Neural crest cell (in vitro differentiated cells): ENCODE results near the gene LRCOL1. TPM values are rescaled to one million over a fixed set of nuclear protein-coding genes. Genes with fewer than 3 reads are reported as not detected.

Source experiments
- DNase-seq: peaks from one replicate; pipeline ENCODE4 v3.0.0; 2021; ENCODE audit warnings: low read depth, mixed read lengths, low spot score
- H3K27ac Mint-ChIP-seq: one replicate; pipeline ENCODE4 v1.8.0; 2021; ENCODE audit warnings: mild to moderate bottlenecking, mixed read lengths; ENCODE audit not compliant: unreplicated experiment
- H3K27me3 Mint-ChIP-seq: 2 replicates; pipeline ENCODE4 v1.8.0; 2021; ENCODE audit warnings: low read depth, mild to moderate bottlenecking, mixed read lengths
- H3K36me3 Mint-ChIP-seq: 2 replicates; pipeline ENCODE4 v1.8.0; 2021; ENCODE audit warnings: low read depth, mild to moderate bottlenecking, mixed read lengths
- H3K4me1 Mint-ChIP-seq: 2 replicates; pipeline ENCODE4 v1.8.0; 2021; ENCODE audit warnings: mixed read lengths
- H3K4me3 Mint-ChIP-seq: one replicate; pipeline ENCODE4 v1.8.0; 2021; ENCODE audit warnings: mild to moderate bottlenecking, mixed read lengths
- H3K9me3 Mint-ChIP-seq: 2 replicates; pipeline ENCODE4 v1.8.0; 2021; ENCODE audit warnings: mixed read lengths
- total RNA-seq: library from RNA; stranded (reverse); gene quantifications from 2 replicates; pipeline ENCODE4 v1.2.1, GENCODE V29; 2021
- TF ChIP-seq, protein P1 (sequence below): fragments of 200-600 bp; sonication (generic); conservative IDR thresholded peaks from 2 replicates; pipeline ENCODE4 v1.5.0; 2021; ENCODE audit warnings: antibody characterized with exemption, mild to moderate bottlenecking

LRCOL1 gene
- total RNA-seq, 1 donor from 2014 or later = 1.7 TPM

DNA sequence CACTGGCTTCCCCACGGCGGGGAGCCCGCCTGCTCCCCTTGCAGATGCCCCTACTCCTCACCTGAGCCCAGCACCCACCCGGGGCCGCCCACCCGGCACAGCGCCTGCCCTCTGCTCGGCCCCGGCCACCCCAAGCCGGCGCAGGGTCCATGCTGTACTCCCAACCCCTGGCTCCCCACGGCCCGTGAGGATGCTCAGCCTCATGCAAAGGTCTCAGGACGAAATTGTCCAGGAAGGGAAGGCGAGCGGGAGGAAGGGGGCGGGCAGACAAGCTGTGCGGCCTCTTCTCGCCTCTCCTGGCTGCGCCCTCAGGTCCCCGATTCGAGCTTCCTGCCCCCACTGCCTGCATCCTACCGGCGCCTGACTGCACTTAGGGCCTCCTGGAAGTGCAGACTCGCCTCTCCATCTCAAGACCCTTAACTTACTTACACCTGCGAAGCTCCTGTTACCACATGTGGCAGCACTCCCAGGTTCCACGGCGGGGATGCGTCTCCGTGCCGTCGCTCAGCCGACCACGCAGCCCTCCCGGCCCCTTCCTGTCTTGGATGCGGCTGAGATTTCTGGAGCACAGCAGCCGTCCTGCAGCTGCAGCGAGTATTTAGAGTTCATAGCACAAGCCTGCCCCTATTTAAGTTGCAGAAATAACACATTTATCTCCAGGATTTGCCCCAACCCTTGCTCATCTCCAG, 18.0 kb downstream of the LRCOL1 start:
- no peaks in the 10 kb centered on the region for H3K9me3 Mint-ChIP-seq
- peaks cover 11% of the 10 kb centered on the region for H3K4me1 Mint-ChIP-seq
- no peaks in the 10 kb centered on the region for H3K36me3 Mint-ChIP-seq
- H3K27me3 Mint-ChIP-seq = peaks cover 38% of the 10 kb centered on the region
- TF ChIP-seq, protein P1, sequence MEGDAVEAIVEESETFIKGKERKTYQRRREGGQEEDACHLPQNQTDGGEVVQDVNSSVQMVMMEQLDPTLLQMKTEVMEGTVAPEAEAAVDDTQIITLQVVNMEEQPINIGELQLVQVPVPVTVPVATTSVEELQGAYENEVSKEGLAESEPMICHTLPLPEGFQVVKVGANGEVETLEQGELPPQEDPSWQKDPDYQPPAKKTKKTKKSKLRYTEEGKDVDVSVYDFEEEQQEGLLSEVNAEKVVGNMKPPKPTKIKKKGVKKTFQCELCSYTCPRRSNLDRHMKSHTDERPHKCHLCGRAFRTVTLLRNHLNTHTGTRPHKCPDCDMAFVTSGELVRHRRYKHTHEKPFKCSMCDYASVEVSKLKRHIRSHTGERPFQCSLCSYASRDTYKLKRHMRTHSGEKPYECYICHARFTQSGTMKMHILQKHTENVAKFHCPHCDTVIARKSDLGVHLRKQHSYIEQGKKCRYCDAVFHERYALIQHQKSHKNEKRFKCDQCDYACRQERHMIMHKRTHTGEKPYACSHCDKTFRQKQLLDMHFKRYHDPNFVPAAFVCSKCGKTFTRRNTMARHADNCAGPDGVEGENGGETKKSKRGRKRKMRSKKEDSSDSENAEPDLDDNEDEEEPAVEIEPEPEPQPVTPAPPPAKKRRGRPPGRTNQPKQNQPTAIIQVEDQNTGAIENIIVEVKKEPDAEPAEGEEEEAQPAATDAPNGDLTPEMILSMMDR = no peak
- DNase-seq = no peak
- H3K4me3 Mint-ChIP-seq = peak overlapping the region; percentile 27
- H3K27ac Mint-ChIP-seq = no peak overlapping the region

DNA sequence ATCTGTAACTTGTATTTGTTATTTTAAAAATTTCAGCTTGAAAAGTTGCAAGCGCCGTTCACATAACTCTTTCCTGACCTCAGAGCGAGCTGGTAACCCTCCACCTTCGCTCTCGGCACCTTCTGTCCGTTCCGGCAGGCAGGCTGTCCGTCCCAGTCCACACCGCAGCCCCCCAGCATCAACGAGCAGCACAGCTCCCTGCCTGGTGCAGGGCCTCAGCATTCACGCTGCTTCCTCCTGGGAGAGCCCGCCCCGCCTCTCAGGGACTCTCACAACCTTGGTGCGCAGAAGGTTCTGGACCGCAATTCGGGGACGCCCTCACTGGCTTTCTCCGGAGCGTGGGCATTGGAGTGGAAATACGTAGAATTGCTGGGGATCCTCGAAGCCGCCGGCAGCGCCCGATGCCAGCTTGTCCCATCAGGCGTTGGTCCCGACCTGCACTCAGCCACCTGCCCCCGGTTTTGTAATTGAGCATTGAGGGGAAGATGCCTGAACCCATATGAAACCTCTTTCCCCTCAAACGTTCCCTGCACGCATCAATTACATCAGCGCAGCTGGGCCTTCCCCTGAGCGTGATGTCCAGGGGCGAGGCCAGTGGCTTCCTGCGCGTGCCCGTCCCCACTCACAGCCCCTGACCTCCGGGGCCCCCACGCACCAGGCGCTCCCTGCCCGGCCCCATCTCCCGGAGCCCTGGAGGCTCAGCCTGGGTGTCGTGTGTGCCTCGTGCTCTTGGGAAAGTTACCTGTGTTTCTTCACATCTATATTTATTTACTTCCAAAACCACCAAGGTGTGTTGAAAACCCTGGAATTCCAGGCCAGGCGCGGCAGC, 19.1 kb downstream of the LRCOL1 start:
- H3K4me1 Mint-ChIP-seq = peaks cover 10% of the 10 kb centered on the region
- TF ChIP-seq, protein P1 = no peak

DNA sequence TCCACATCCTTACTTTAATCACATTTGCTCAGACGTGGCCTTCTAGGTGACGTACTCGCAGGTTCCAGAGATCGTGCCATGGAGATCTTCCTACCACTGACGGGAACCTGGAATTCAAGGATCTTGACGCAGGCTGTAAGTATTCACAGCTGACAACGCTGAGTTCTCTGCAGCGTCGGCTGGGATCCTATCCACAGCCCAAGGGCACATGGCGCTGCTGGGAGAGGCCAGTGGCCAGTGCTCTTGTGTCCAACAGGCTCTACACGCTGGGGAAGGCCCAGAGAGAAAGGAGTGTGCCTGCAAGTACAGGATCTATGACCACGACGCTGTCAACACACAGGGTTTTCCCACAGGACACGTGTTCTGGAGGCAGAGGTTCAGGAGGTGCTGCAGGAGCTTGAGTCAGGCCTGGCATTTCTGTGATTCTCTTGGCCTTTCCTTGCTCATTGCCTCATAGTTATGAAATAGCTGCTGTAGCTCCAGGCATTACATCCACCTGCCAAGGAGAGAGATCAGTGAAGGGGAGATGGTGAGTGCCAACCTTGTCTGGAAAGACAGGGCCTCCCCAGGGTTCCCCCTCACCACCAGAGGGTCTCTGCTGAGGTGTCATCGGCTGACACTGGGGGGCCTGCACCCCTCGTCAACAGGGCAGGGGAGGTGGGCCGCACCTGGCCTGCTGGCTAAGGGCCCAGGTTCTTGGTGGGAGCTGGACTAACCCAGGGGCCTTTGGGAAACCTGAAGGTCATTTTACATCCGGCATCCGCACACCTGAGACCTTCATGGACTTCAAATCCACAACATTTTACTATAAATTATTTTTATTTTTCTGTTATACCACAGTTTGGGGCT, 21.3 kb downstream of the LRCOL1 start:
- Mint-ChIP-seq H3K4me1 (peaks cover 10% of the 10 kb centered on the region), H3K4me3 (peak overlapping the region; percentile 12), H3K9me3 (no peaks in the 10 kb centered on the region), H3K27me3 (peaks cover 40% of the 10 kb centered on the region), H3K27ac (no peak overlapping the region), H3K36me3 (no peaks in the 10 kb centered on the region)
- TF ChIP-seq, protein P1 = no peak
- DNase-seq = no peak

More for the DNA sequence above, 19.1 kb downstream of the LRCOL1 start:
- Mint-ChIP-seq H3K9me3 (no peaks in the 10 kb centered on the region), H3K4me3 (no peak overlapping the region), H3K27me3 (peaks cover 34% of the 10 kb centered on the region), H3K36me3 (no peaks in the 10 kb centered on the region), H3K27ac (no peak overlapping the region)
- no peak for DNase-seq

GRCh38 chr12:132588319-132588718, 22.1 kb downstream of the LRCOL1 start:
- TF ChIP-seq, protein P1 = no peak
- Mint-ChIP-seq H3K36me3 (peaks cover 2% of the 10 kb centered on the region), H3K27ac (no peak overlapping the region), H3K4me3 (no peak overlapping the region), H3K27me3 (peaks cover 41% of the 10 kb centered on the region), H3K9me3 (no peaks in the 10 kb centered on the region), H3K4me1 (peaks cover 10% of the 10 kb centered on the region)
- no peak for DNase-seq

- TF ChIP-seq, protein P1 = no peak
- no peak for DNase-seq
- Mint-ChIP-seq H3K4me3 (no peak overlapping the region), H3K4me1 (peaks cover 10% of the 10 kb centered on the region), H3K36me3 (peaks cover 2% of the 10 kb centered on the region), H3K27me3 (peaks cover 41% of the 10 kb centered on the region), H3K27ac (no peak overlapping the region), H3K9me3 (no peaks in the 10 kb centered on the region)
Measured at GRCh38 chr12:132587781-132588180, 22.6 kb downstream of the LRCOL1 start.
